ENCODE measurements around the gene DLG2.

Gene DLG2

DNA sequence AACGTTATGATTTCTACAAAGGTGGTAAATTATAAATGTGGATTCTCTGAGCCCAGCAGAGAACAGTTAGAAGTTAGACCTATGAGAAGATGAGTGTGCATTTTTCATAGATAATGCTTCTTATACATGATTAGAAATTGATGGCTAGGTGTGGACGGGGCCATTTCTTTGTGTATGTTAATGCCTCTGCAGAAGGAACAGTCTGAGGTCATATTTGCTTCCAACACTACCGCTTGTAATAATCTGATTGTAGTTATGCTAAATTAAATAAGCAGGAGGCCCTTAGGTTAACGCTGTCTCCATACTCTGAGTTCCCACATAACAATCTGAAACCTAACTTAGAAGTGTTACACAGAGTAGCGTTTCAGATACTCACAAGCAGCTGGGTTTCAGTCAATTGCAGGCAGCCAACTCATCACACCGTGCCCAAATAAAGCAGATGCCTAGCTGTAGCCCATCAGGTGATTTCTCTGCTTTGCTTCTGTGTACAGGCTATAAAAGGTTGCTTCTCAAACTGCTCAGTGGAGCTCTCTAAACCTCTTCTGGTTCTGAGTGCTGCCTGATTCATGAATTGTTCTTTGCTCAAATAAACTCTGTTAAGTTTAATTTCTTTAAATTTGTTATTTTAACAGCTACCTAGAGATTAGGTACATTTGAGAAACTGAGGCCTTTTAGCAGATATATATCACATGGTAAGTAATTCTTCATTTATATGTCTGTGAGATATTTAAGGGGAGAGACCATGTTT, 1702.2 kb downstream of the DLG2 start:
- no peak for DNase-seq (ENCODE audit: low read depth in 2 of 2)

DNA sequence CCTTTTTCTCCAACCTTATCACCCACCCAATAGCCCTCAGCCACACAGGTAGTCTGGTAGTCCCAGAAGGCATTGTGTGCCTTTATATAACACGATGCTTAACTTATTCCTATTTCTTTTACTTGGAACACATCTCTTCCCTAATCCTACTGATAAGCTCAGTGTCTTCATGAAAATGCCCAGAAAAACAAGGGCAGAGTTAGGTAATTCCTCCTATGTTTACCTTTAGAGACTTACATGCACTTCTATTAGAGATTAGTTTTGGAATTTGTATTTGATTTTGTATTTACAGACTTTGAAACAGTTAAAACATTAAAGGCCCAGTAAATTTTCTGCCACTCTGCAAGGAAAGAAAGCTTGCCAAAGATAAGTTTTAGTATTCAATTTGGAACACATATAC, 1703.2 kb downstream of the DLG2 start:
- no peak for DNase-seq (ENCODE audit: low read depth in 2 of 2)

DNA sequence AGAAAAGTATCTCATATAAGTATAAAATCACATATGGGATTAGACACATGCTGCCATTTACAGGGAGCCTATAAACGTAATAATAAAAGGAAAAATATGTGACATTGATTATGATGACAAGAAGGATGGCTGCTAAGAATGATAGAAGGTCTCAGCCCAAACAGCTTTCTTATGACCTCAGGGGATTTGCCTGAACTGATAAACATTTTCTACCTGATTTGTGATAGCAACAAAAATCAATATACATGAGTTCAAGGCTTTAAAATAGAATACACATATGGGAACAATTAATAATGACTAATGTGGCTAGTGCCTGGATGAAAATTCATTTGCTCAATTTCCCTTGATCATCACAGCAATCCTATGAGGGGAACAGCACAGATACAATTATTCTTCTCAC, 1704.2 kb downstream of the DLG2 start:
- DNase-seq (ENCODE audit: low read depth in 2 of 2), result no peak

DNA sequence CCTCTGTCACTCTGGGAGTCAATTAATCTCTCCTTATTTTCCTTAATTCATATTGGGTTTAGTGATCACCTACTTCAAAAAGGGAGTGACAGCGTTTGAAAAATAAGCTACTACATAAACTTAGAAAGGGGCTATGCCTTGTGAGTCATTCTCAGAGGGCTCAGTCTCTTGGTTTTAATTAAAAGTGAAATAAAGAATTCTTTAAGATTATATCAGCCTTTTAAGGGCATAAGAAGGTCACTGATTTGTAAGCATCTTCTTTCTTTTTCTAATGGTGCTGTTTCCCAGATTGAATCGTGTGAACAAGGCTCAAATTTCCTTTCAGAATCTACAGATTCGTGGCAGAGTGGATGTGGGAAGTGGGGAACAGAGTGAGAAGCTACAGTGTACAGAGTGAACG, 1704.8 kb downstream of the DLG2 start:
- DNase-seq (ENCODE audit: low read depth in 2 of 2), result no peak

DNA sequence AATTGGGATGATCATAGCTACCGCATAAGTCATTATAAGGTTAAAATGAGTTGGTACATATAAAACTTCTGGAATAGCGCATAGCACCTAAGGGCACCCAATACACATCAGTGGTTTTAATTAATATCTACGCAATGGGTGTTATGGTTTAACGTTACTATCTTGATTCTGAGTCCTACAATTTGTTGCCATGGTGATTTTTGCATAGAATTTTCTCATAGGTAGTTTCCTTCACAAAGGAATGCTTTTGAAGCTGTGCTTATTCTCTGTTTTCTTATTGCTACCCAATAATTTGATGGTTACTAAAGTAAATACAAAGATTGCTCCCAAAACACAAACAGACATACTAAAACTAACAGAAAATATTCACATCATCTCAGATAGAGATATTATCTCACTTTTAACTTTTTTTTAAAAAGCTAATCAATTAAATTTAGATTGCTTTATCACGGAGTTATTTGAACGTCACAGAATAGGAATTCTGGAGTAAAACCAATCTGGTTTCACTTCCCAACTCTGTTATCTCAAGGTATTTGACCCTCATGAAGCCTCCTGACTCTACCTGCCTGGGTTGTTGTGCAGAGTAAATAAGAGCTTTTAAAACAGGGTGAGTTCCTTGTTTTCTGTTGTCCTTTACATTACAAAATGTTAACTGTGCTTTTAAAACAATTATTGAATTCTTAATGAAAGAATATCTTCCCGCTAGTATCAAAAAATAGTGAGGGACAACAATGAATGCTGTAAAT, 1705.5 kb downstream of the DLG2 start:
- no peak for DNase-seq (ENCODE audit: low read depth in 2 of 2)

DNA sequence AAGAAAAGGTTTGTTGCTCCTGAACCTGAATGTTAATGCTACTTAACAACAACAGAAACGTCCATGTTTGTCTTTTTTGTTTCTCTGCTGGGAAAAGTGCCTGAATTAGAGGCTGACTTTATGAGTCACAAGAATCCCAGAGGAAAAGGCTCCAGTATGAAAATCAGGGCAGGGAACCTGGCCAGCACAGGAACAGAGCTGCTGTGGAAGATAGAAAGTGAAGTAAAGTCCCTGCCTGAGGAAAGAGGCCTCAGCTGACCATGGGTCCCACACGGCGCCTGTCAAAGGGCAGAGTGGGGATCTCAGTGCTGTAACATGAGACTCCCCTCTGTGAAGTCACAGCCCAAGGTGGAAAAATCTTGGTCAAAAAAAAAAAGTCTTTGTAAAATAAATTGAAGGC, 1708.7 kb downstream of the DLG2 start:
- DNase-seq (ENCODE audit: low read depth in 2 of 2), result no peak

DNA sequence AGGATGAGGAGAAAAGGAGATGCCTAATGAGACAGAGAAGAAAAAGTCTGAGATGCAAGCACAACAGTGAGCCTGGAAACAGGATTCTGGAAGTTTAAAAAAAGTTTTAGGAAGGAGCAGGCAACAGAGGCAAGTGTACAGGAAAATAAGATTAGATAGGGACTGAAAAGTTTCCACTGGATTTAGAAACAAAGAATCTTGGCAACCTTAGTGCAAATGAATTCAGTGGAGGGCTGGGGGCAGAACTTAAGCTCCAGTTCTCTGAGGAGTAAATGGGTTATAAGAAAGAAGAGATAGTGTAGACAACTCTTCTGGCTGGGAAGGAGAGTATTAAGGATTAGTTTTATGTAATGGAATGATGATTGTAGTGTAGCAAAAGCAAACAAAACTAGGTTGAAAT, 1712.1 kb downstream of the DLG2 start:
- no peak for DNase-seq (ENCODE audit: low read depth in 2 of 2)

DNA sequence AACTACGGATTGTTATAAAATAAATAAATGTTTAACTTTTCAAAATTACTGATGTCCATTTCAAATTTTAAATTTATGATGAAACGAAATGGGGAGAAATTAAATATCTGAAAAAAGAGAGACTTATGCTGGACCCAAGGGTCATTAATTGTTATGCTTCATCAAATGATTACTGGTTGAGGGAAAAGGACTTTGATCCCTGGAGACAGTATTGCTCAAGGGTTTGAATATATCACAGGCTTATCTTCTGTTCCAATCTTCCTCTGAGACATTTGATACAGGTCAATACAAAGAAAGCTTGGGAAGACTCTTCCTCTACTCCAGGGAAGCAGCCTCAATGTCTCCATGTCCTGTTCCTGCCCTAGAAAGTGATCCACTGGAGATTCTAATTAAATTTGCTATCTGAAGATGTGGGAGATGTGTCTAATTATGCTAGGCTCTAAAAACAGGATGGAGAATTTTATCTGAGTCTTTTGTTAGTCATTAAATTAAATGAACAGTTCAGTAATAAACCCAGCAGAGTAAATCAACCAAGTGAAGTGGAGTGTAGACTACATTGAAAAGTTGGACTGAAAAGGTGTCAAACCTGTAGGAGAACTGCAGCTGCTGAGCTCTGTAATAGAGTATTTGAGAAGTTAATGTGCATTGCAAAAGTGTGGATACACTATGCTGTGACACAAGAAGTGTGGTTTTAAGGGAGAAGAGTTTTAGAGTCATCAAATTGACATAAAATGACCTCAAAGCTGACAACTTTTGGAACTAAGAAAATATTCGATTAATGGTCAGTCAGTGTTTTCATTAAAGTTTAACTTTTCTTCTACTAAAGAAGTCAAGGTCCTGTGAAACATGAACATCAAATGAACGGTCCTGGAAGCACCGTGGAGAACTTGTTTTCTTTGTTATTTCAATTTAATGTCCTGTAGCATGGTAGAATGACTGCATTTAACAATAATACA, 1717.3 kb downstream of the DLG2 start:
- no peak for DNase-seq (ENCODE audit: low read depth in 2 of 2)

DNA sequence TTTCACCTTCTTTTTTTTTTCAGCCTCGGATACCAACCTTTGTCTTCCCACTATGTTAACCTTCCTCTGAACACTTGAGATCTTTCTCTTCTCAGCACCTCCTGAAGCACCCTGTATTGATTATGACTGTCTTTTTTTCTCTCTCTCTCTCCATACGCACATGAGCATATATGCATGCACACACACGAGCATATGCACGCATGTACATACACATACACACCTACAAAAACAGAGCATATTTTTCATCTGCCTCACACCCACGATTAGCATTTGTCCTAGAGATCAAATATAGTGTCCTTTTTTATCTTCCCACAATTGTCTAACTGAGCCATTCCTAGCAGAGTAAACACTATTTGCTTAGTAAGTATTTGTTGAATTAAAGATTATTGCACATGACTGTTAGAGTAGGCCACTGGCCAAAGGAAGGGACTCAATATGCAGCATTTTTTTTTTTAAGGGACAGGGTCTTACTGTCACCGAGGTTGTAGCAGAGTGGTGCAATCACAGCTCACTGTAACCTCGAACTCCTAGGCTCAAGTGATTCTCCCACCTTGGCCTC, 1718.8 kb downstream of the DLG2 start:
- no peak for DNase-seq (ENCODE audit: low read depth in 2 of 2)

DNA sequence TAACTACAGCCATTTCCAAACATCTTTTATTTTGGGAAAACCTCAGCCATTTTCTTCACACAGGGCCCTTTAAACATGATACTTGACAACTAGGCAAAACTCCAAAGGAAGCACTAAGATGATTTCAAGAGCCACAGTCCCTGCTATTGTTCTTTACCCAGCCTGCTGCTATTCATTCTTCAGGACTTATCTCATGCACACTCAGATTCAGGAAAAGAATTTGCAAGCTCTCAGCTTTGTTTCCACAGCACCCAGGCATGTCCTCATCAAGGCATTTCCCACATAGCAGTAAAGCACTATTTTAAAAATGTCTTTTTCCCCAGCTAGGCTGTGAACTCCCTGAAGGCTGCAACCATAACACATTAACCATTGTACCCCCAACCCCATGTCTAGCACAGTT, 1731.6 kb downstream of the DLG2 start:
- no peak for DNase-seq (ENCODE audit: low read depth in 2 of 2)

DNA sequence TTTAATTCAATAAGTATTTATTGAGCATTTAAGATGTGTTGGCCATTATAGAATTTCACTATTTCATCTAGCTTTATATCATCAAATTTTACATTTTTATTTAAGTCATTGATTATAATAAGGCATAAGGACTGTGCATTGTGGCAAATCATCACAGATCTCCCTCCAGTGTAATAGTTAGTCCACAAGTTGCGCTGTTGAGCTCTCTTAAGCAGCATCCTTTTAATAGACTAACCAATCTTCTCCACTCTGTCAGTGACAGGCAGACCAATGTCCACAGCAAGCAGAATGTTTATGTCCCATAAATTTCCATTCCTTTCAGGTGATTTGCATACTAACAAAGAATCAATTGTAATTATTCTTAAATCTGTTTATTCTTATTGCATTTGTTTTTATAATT, 1745.7 kb downstream of the DLG2 start:
- no peak for DNase-seq (ENCODE audit: low read depth in 2 of 2)

DNA sequence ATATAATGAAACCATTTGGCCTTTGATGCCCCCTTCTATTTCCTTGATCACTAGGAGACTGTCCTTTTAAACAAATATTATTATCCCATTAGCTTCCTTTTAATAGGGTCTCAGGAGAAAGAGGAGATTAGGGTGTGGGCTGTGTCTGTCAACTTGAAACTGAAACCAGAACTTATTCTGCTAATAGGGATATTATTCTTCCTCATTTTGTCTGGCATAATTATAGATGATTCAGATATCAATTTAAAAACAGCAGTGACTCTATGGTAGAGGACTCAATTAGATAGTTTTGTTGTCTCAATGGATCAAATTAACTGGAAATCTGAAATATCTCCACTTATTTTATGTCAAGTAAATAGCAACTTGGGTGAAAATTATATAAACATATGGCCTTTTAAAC, 1756.1 kb downstream of the DLG2 start:
- DNase-seq (ENCODE audit: low read depth in 2 of 2), result no peak

DNA sequence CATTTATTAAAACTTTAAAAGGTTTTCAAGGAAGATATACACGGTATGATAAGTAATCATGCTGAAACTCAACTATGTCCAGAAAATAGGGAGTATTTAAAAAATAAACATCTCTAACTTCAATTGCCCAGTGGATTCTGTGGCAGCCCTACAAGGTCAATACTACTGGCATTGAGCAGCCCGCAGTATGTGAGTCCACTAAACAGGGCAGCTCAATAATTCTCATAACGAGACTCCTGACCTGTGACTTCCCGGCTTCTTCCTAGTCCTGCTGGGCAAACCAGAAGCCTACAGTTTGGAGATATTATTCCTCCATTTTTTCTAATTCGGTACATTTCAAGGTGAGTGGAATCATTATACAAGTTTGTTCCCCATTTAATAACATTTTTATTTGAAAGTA, 1760.5 kb downstream of the DLG2 start:
- no peak for DNase-seq (ENCODE audit: low read depth in 2 of 2)

DNA sequence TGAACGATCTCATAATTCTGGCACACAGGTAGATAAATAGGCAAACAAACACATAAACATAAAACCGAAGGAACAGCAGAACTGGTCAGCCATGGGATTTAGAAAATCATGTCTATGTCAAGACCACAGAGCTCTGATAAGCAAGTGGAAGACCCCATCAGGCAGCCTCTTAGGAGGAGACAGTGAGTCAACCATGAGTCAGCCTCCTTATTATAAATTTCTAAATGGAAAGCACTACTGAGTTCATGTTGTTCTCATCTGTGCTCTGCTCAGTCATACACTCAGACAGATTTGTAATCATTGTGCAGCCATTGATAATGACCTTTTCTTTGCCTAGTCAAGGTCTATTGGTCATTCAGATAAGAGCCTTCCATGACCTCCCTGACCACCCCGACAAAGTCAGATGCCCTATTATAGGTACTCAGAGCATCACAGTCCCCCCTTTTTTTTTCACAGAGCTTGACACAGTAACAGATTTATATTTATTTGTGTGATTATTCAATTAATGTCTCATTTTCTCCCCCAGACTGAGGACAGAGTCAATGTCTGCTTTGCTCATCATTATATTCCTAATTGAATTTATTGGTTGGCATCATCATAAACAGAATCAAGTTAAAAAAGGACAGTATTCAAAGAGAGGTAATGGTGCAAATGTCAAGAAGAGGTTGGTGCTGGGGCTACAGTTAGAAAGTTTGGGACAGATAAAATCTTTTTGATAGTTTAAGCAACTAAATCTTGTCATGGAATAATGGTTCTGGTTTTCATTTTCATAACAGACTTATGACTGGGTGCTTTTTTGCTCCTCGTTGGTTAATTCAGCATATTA, 1761.3 kb downstream of the DLG2 start:
- DNase-seq (ENCODE audit: low read depth in 2 of 2), result no peak

DNA sequence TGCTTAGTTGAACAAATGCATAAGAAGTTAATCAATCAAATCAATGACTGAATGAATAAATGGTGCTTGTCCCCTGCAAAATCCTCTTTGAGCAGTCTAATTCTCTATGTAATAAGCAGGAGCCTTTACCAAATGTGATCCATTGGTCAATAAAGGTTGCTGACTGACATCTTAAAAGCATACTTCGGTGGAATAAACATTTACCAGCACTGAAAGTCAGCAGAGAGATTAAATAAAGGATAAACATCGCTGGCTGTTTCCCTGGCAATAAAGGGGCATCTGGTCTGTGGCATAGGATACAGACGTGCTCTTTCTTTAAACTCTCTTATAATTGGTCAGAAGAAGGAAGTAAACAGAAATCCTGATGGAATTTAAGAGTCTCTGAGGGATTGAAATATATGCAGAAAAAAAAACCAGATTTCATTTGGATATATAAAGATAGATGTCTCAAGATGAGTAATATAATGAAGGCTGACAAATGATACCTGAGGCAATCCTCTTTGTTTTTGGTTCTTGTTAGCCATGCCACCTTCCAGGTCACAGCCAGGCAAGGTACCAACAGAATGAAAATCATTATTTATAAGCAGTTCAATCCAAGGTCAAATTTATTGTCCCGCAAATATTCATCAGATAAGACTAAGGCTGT, 1762.6 kb downstream of the DLG2 start:
- DNase-seq (ENCODE audit: low read depth in 2 of 2), result no peak

DNA sequence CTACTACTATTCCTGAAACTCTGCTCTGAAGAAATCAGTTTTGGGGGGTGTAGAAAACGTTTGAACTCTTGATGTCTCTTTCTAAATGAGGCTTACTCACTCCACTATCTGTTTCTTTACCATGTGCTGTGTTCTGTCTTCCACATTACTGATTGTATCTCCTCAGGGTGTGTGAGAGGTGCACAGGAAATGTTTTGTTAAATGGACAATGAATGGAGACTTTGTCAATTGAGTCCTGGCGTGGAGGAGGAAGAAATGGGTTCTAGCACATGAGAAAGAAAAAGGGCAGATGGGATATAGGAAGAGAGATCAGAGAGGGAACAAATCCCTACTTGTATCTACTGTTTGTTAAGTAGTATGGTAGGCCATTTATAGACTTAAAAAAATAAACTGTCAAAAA, 1763.9 kb downstream of the DLG2 start:
- no peak for DNase-seq (ENCODE audit: low read depth in 2 of 2)

DNA sequence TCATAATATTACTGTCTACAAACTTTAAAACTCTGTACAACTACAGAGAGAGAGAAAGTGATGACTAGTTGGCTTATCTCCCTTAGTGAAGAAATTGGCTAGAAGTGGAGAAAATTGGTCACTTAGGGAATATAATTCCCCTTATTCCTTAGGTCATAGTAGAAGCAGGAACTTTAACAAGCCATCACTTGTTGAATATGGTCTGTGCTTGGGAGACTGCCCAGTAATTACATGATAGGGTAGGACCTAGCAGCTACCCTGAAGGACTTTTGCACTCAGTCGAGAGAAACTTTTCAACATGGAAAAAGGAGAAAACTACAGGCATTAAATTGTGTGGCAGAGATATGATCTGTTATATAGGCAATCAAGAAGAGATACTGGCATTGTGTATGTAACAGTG, 1764.5 kb downstream of the DLG2 start:
- DNase-seq (ENCODE audit: low read depth in 2 of 2), result no peak

DNA sequence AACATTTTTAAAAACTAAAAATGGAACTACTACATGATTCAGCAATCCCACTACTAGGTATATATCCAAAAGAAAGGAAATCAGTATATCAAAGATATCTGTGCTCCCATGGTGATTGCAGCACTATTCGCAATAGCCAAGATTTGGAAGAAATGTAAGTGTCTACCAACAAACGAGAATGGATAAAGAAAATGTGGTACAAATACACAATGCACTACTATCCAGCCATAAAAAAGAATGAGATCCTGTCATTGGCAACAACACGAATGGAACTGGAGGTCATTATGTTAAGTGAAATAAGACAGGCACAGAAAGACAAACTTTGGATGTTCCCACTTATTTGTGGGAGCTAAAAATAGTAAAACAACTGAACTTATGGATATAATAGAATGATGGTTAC, 1765.1 kb downstream of the DLG2 start:
- DNase-seq (ENCODE audit: low read depth in 2 of 2), result no peak

DNA sequence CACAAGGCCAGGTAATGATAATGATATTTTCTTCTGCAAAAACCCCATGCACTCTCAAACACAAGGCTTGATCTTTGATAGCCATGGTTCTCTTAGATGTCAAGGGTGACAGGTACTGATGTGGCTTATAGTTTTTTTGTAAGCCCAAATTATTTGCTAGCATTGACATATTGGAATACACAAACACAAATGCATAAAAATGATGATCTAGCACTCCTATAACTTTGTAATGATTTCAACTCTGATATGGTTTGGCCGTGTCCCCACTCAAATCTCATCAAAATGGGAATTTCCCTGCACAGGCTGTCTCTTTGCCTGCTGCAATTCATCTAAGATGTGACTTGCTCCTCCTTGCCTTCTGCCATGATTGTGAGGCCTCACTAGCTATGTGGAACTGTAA, 1768.5 kb downstream of the DLG2 start:
- no peak for DNase-seq (ENCODE audit: low read depth in 2 of 2)

DNA sequence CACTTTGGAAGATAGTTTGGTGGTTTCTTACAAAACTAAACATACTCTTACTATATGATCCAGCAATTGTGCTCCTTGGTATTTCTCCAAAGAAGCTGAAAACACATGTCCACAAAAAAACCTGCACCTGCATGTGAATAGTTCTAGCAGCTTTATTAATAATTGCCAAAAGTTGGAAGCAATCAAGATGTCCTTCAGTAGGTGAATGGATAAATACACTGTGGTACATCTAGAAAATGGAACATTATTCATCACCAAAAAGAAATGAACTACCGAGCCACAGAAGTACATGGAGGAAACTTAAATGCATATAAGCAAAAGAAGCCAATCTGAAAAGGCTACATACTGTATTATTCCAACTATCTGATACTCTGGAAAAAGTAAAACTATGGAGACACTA, 1771.9 kb downstream of the DLG2 start:
- no peak for DNase-seq (ENCODE audit: low read depth in 2 of 2)
